Measurements from ENCODE around the gene ARSA.

GRCh38 chr22:50640857-50641647 lies 13.1 kb upstream of the ARSA start:
- no peak for TF ChIP-seq ZNF274 (IDR thresholded peaks at IDR 0.05; ENCODE audit: low read depth, low read length)
- no peak for TF ChIP-seq YY1 (IDR thresholded peaks at IDR 0.05; ENCODE audit: insufficient read depth, insufficient read length)
